Measurements from ENCODE around the gene CFAP251. TPM values are rescaled to one million over a fixed set of nuclear protein-coding genes. Genes with fewer than 3 reads are reported as not detected.
"Not testable (repeated sequence)": the region's sequence is repeated elsewhere in the genome, so short reads cannot be mapped to it uniquely, and the experiment has no call there.

The CFAP251 gene
- total RNA-seq, 2 donors from 2014 or later: 1.8 to 12.6 TPM

DNA sequence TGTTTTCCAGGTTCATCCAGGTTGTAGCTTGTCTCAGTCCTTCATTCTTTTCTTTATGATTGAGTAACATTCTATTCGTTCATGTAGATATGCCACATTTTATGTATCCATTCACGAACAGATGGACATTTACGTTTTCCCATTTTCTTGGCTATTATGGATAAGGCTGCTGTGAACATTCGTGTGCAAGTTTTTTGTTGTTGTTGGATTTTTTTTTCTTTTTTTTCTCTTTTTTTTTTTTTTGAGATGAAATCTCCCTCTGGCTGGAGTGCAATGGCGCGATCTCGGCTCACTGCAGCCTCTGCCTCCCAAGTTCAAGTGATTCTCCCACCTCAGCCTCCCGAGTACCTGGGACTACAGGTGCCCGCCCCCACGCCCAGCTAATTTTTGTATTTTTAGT, 70.1 kb downstream of the CFAP251 start:
- H3K4me1 Mint-ChIP-seq: peaks cover 11% of the 10 kb centered on the region
- H3K36me3 Mint-ChIP-seq (ENCODE audit: low read depth); ATAC-seq (replicated peaks); H3K27ac Mint-ChIP-seq; H3K4me3 Mint-ChIP-seq; H3K9me3 Mint-ChIP-seq; H3K27me3 Mint-ChIP-seq: not testable (repeated sequence)

DNA sequence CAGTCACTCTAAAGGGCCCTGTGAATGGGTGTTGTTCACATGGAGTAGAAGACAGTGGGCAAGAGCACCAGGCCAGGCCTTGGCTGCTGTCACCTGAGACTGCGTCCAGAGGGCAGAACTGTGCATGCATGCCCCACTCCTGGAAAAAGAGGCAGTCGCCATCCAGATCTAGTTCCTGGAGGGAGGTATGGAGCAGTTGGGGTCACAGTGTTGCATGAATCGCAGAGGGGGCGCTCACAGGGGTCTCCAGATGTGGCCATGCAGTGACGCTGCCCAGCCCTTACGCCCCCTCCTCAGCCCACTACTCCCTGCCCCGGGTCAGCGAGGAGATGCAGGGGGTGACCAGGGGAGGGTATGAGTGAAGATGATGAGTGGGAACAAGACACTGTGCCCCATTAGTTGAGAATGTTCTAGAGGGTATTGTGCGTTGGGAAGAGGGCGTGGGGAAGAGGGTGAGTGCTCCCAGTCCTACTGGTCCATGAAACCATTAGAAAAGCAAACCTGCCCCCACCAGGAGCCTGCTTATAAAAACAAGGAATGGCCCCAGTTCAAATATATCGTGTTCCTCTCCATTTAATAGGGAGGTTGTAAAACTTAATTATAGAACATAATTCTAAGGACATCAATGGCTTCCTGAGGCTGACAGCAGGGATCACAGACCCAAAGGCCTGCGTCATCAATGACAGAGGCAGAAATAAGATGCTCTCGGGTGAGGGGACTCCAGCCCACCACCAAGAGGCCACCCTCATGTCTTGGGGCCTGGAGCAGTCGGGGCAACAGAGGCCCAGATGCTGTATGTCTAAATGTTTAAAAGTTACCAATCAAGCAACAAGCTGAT, 71.1 kb downstream of the CFAP251 start:
- H3K4me1 Mint-ChIP-seq: peaks cover 11% of the 10 kb centered on the region
- H3K9me3 Mint-ChIP-seq: no peaks in the 10 kb centered on the region
- H3K27ac Mint-ChIP-seq: peak overlapping the region; percentile 38
- no peaks in the 10 kb centered on the region for H3K36me3 Mint-ChIP-seq (ENCODE audit: low read depth)
- no peak for ATAC-seq (replicated peaks)
- H3K4me3 Mint-ChIP-seq: no peak overlapping the region
- H3K27me3 Mint-ChIP-seq: no peaks in the 10 kb centered on the region

DNA sequence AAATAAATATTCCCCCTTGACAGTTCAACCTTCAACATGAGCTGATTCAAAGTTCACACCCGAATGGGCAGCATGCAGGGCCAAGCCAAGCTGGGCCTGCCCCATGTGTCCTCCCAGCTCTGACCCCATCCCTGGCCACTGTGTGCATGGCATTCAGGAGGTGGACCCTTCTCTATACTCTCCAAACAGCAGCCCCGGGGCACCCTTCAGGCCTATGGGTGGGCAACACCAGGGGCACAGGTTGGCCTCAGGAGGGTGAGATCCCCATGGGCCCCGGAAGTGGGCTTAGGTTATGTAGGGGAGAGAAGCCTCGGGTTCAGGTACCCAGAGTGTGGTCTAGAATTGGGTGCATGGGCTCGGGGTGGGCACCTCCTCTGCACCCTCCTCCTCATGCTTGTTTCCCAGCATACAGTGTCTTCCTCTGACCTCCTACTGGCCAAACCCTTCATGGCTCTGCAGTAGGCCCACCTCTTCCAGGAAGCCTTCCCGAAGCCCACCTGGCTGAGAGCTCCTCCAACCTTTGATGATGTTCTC, 71.8 kb downstream of the CFAP251 start:
- Mint-ChIP-seq H3K4me1 (peaks cover 11% of the 10 kb centered on the region), H3K36me3 (ENCODE audit: low read depth) (no peaks in the 10 kb centered on the region)

DNA sequence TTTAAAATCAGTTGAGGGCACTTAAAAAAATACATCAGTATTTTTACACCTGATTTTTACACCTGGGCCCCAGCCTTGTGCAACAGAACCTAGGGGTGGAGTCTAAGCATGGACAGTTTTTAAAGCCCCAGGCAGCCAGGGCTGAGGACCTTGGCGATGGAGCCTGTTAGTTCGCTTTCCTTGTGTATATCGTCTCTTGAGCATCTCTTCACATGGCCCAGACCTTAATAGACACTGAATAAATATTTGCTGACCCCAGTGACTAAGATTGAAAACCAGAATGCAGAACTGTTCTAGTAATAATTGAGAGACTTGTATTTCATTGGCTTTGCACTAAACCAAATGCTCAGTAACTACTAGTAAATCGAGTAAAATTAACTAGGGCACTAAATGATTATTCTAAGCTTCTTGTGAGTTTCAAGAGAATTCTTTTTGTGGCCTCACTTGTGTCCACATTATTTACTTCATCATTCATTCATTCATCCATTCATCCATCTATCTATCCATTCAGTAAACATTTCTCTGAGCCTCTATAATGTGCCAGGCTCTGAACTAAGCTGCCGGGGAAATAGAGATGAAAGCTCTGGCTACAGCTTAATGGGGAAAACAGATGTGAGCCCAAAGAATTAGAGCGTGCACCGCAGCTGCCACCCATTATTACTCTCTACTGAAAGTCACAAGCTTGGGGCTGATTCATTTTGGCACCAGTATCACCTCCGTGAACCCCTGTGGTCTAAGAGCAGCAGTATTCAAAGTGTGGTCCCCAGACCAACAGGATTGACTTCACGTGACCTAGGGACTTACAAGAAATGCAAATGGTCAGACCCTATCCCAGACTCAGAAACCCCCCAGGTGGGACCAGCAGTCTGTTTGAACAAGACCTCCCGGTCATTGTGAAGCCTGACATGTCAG, 72.6 kb downstream of the CFAP251 start:
- Mint-ChIP-seq H3K4me1 (peaks cover 11% of the 10 kb centered on the region), H3K27me3 (no peaks in the 10 kb centered on the region), H3K4me3 (peak overlapping the region; percentile 76), H3K27ac (peak overlapping the region; percentile 90), H3K9me3 (no peaks in the 10 kb centered on the region), H3K36me3 (ENCODE audit: low read depth) (no peaks in the 10 kb centered on the region)
- peak; percentile 81 for ATAC-seq (replicated peaks)

More for the DNA sequence above, 71.8 kb downstream of the CFAP251 start:
- no peak overlapping the region for H3K27ac Mint-ChIP-seq
- H3K4me3 Mint-ChIP-seq: no peak overlapping the region
- no peaks in the 10 kb centered on the region for H3K27me3 Mint-ChIP-seq
- ATAC-seq (replicated peaks): no peak
- H3K9me3 Mint-ChIP-seq: no peaks in the 10 kb centered on the region

DNA sequence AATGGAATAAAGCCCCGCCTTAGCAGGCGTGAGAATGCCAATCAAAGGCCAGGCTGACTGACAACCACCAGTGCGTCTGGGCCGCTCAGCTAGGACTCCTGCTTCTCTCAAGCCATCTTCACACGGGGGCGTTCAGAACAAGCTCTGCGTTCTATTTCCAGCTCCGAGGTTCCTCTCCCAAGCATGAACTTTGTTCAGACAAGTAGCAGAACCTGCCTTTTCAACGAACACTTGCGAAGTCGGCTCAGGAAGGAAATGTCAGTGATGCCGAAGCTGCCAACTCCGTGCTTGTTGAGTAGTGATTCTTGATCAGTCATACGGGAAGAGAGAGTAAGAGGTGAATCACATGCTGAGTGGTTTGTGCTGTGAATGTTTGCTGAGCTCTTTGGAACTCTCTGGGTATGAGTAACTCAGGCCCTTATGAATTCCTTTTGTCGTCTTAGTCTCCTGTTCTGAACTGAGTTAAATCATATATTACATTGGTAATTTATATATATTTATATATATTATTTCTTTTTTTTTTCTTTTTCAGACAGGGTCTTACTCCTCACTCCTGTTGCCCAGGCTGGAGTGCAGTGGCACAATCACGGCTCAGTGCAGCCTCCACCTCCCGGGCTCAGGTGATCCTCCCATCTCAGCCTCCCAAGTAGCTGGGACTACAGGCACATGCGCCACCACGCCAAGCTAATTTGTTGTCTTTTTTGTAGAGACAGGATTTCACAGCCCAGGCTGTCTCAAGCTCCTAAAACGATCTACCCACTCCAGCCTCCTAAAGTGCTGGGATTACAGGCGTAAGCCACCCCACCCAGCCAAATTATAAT, 73.9 kb downstream of the CFAP251 start:
- Mint-ChIP-seq H3K4me3 (peak overlapping the region; percentile 76), H3K27ac (peak overlapping the region; percentile 90), H3K4me1 (peaks cover 11% of the 10 kb centered on the region), H3K9me3 (no peaks in the 10 kb centered on the region), H3K27me3 (peaks cover 6% of the 10 kb centered on the region), H3K36me3 (ENCODE audit: low read depth) (no peaks in the 10 kb centered on the region)
- peak; percentile 96 for ATAC-seq (replicated peaks)

DNA sequence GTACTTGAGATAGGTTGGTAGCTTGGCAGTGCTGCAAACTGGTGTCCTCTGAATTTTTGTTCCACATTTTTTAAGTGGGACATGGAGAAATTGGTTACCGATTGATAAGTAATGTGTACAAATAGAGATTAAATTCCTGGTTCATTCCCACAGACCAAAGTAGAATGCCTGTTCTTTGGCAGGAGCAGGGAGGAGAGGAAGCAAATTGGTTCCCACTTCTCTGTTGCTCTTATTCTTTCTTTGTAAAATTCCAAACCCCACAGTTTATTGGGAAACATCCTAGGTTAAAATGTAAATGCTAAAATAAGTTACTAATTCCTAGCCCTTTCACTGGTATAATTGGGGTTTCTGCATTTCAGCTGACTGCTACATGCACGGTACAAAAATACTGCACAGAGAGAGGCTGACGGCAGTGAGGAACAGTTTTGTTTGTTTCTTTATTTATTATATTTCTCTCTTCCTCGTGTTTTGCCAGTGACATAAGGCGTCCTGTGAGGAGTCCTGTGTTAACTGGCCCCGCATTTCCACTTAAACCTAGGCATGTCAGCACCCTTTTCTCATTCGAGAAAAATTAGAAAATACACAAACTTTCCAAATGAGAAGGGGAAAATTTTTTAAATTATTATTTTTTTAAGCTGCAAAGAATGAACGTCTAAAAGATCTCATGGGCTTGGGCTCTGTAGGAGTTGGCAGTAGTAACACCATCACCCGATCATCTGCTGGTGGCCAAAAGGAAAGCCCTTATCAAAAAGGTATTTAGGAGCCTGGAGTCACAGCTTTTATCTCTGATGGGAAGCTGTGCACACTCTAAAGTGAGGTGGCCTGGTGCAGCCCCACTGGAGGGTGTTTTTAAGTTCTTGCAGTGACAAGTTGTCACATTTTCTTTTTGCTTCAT, 77.9 kb downstream of the CFAP251 start:
- H3K36me3 Mint-ChIP-seq (ENCODE audit: low read depth): no peaks in the 10 kb centered on the region
- no peak overlapping the region for H3K4me3 Mint-ChIP-seq
- no peak for ATAC-seq (replicated peaks)
- H3K9me3 Mint-ChIP-seq: peaks cover 3% of the 10 kb centered on the region
- peaks cover 8% of the 10 kb centered on the region for H3K27me3 Mint-ChIP-seq
- H3K27ac Mint-ChIP-seq: no peak overlapping the region
- H3K4me1 Mint-ChIP-seq: peaks cover 5% of the 10 kb centered on the region

DNA sequence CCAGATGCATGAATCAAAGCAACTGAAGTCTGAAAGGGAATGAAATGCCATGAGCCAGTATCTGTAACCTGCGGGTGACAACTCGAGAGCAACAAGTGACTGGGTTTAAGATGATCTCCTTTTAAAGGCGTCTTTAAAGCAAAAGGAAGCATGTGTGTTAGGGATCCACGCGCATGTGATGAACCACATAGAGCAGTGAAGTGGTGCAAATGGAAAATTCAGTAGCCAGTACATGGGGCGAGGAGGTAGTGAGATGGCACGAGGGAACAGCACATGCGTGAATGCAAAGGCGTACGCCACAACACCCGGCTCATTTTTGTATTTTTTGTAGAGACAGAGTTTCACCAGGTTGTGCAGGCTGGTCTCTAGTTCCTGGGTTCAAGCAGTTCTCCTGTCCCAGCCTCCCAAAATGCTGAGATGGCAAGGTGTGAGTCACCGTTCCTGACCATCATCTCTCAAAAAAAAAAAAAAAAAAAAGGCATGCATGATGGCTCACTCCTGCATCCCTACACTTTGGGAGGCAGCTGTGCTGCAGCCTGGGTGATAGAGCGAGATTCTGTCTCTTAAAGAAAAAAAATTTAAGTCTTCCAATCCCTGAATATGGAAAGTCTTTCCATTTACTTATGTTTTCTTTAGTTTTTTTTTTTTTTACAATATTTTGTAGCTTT, 78.7 kb downstream of the CFAP251 start:
- peaks cover 2% of the 10 kb centered on the region for H3K4me1 Mint-ChIP-seq
- H3K4me3 Mint-ChIP-seq: no peak overlapping the region
- peaks cover 3% of the 10 kb centered on the region for H3K9me3 Mint-ChIP-seq
- no peak for ATAC-seq (replicated peaks)
- H3K36me3 Mint-ChIP-seq (ENCODE audit: low read depth): no peaks in the 10 kb centered on the region
- H3K27me3 Mint-ChIP-seq: peaks cover 8% of the 10 kb centered on the region
- H3K27ac Mint-ChIP-seq: no peak overlapping the region

DNA sequence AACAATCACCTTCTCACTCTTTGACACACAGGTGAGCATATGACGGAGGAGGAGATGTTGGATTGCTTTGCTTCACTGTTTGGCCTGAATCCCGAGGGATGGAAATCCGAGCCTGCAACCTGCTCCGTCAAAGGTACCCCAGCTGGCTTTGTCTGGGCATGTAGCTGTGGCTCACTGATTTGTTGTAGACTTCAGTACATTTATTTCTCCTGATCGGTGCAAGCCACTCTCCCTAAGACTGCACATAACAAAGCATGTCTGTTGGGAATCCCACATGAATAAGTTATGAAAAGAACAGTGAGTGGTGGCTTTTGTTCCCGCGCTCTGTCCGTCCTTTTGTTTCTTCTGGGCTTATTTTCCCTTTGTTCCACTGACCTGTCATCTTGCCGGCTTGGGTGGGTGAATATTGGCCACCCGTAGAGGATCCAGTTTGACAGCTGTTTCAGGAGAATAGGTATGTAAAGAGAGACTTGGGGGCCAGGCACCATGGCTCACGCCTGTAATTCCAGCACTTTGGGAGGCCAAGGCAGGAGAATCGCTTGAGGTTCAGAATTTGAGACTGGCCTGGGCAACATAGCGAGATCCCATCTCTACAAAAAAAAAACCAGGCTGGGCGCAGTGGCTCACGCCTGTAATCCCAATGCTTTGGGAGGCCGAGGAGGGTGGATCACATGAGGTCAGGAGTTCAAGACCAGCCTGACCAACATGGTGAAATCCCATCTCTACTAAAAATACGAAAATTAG, 83.2 kb downstream of the CFAP251 start:
- H3K27ac Mint-ChIP-seq: no peak overlapping the region
- peaks cover 3% of the 10 kb centered on the region for H3K4me1 Mint-ChIP-seq
- H3K36me3 Mint-ChIP-seq (ENCODE audit: low read depth): no peaks in the 10 kb centered on the region
- H3K27me3 Mint-ChIP-seq: peaks cover 7% of the 10 kb centered on the region
- H3K4me3 Mint-ChIP-seq: no peak overlapping the region
- no peak for ATAC-seq (replicated peaks)
- H3K9me3 Mint-ChIP-seq: peaks cover 3% of the 10 kb centered on the region

DNA sequence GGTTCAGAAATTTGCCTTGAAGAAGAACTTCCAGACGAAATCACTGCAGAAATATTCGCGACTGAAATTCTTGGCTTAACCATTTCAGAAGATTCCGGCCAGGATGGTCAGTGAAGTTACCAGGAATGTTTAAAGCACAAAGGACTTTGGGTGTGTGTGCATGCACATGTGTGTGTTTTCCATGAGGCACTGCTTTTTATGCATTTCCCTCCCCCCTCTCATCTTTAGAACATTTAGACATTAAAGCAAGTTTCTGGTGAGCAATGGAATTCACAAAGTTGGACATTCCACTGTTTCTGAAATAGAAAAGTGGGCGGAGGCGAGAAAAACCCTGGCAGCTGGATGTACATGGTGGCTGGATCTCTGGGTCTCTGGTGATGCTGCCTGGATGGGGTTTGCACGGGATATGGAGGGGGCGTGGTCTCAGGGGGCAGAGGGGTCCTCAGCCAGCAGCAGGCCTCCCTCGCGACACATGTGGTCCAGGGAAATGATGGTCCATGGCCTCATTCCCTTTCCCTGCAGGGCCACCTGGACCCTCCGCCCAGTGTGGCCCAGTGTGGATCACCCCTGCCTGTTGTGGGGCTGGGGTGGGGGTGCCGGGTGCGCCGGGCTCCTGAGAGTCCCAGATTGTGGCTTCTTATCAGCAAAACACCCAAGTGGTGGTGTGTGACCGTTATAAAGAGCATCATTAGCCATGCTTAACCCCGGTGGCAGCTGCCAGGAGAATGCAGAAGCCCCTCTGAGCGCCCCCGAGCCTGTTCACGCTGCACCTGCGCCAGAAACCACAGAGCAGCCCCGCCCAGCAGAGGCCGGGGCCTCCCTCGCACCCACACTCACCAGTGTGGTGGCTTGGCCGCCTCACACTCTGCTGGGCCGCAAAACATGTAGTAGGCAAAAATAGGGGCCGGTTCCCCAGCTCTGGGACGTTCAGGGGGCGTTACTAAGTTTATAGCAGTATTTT, 85.5 kb downstream of the CFAP251 start:
- Mint-ChIP-seq H3K4me1 (peaks cover 5% of the 10 kb centered on the region), H3K27ac (no peak overlapping the region), H3K27me3 (peaks cover 3% of the 10 kb centered on the region), H3K9me3 (peaks cover 3% of the 10 kb centered on the region), H3K4me3 (no peak overlapping the region), H3K36me3 (ENCODE audit: low read depth) (no peaks in the 10 kb centered on the region)
- ATAC-seq (replicated peaks): peak; percentile 35

DNA sequence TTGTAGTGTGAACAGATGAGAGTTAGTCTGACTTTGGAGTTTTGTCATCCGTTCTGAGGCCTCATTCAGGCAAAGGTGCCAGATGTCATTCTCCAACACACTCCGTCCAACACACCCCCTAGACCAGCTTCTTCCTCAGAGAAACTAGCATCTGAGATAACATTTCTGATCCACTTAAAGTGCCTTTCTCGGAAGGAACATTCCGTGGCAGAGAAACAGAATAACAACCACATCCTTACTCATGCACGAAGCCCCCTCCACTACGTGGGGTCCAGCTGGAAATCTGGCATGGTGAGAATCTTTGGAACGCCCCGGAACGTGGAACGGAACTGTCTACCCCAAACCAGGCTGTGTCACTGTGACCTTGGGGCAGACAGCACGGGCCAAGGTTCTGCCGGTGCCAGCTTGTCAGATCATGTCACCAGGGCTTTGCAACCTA, 86.3 kb downstream of the CFAP251 start:
- peaks cover 1% of the 10 kb centered on the region for H3K27me3 Mint-ChIP-seq
- H3K36me3 Mint-ChIP-seq (ENCODE audit: low read depth): no peaks in the 10 kb centered on the region
- no peak overlapping the region for H3K27ac Mint-ChIP-seq
- peaks cover 1% of the 10 kb centered on the region for H3K9me3 Mint-ChIP-seq
- peaks cover 5% of the 10 kb centered on the region for H3K4me1 Mint-ChIP-seq
- no peak overlapping the region for H3K4me3 Mint-ChIP-seq
- ATAC-seq (replicated peaks): no peak

DNA sequence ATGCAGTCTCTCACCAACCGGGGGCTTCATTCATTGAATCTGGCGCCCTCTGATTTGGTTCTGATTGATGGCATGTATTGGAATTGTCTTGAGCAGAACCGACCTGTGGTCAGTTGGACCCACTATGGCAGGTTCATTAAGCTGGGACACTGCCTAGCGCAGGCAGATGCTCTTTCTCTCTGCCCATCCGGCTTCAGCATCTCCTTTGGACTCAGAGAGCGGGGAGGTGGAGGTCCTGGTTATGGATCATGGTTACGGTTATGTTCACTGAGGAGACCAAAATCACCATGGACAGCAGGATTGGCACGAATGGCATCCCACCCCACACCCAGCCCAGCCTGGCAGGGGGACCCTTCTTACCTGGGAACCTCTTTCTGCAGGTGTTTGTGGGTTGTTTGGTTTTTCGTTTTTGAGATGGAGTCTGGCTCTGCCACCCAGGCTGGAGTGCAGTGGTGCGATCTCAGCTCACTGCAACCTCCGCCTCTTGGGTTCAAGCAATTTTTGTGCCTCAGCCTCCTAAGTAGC, 86.9 kb downstream of the CFAP251 start:
- H3K36me3 Mint-ChIP-seq (ENCODE audit: low read depth): no peaks in the 10 kb centered on the region
- H3K4me3 Mint-ChIP-seq: no peak overlapping the region
- no peak overlapping the region for H3K27ac Mint-ChIP-seq
- peaks cover 5% of the 10 kb centered on the region for H3K4me1 Mint-ChIP-seq
- H3K27me3 Mint-ChIP-seq: no peaks in the 10 kb centered on the region
- H3K9me3 Mint-ChIP-seq: no peaks in the 10 kb centered on the region
- ATAC-seq (replicated peaks): no peak
